Kidney (tissue), 14 donors: ENCODE results near the gene R3HCC1L. TPM values are rescaled to one million over a fixed set of nuclear protein-coding genes. Genes with fewer than 3 reads are reported as not detected.

ENCODE experiments used
- DNase-seq, 5 donors: peaks; one replicate each; pipeline ENCODE4 v3.0.0-alpha.2; 2013 to 2020
- FAIRE-seq: peaks from 2 replicates; lab custom pipeline; 2012; peaks lifted over from hg19 to GRCh38; lab: Jason Lieb, UNC
- H3K27ac ChIP-seq, 2 donors: one replicate each; pipeline ENCODE4 v1.7.0; 2013; ENCODE audit warnings: low read depth in 2 of 2, low read length in 2 of 2, inconsistent platforms in 1 of 2
- H3K27me3 ChIP-seq: one replicate; pipeline ENCODE4 v1.7.1; 2013; ENCODE audit warnings: low read length, inconsistent platforms; ENCODE audit not compliant: control insufficient read depth, insufficient read depth
- H3K36me3 ChIP-seq, 3 donors: one replicate each; pipeline versions ENCODE4 v1.7.0 to v1.7.1; 2013; ENCODE audit warnings: low read length in 3 of 3, control low read depth in 1 of 3, inconsistent platforms in 1 of 3; ENCODE audit not compliant: insufficient read depth in 3 of 3, control insufficient read depth in 2 of 3
- H3K4me1 ChIP-seq, 3 donors: one replicate each; pipeline versions ENCODE4 v1.7.0 to v1.7.1; 2013; ENCODE audit warnings: low read length in 3 of 3, inconsistent platforms in 1 of 3, low read depth in 1 of 3; ENCODE audit not compliant: control insufficient read depth in 2 of 3, insufficient read depth in 2 of 3
- H3K4me3 ChIP-seq, 3 donors: one replicate each; pipeline versions ENCODE4 v1.7.0 to v1.8.1; 2013; ENCODE audit warnings: low read length in 3 of 3, control low read depth in 1 of 3, inconsistent platforms in 1 of 3
- H3K9ac ChIP-seq, 3 donors: one replicate each; pipeline versions ENCODE4 v1.7.0 to v1.7.1; 2013; ENCODE audit warnings: low read length in 3 of 3, control low read depth in 1 of 3, inconsistent platforms in 1 of 3
- H3K9me3 ChIP-seq, 3 donors: one replicate each; pipeline versions ENCODE4 v1.7.0 to v1.7.1; 2013; ENCODE audit warnings: low read length in 3 of 3, control low read depth in 1 of 3, inconsistent platforms in 1 of 3; ENCODE audit not compliant: control insufficient read depth in 2 of 3, insufficient read depth in 1 of 3
- intact Hi-C: fragments of 100-400 bp; cut with DNase I; formaldehyde crosslinking; loops from one replicate; pipeline ENCODE4 v1.11.1; 2022
- polyA plus RNA-seq: library from polyadenylated mRNA; stranded (reverse); fragments of 350-450 nt; fragmentation: Illumina TruSeq; extraction: RNeasy Lipid Tissue Mini Kit (QIAGEN cat#74804); gene quantifications from one replicate; pipeline ENCODE4 v1.2.3, GENCODE V29; 2014; ENCODE audit warnings: low read depth, low replicate concordance; ENCODE audit not compliant: insufficient read depth
- total RNA-seq: library from RNA; stranded (reverse); fragmentation: NEBNext Ultra II Directional; extraction: Animal tissue kit (Norgen Biotek cat#: 25700); gene quantifications from one replicate; pipeline ENCODE4 v1.2.1, GENCODE V29; 2021
- TF ChIP-seq, protein P1 (sequence below): IDR thresholded peaks from 3 replicates; pipeline ENCODE4 v1.5.1; 2012; ENCODE audit warnings: mild to moderate bottlenecking, moderate library complexity, borderline replicate concordance; ENCODE audit not compliant: insufficient read depth; ENCODE audit errors: extremely low read depth
- donor health status: control.
- donor health status: control.
- donor health status: control.
- donor health status: control.
- donor health status: control.
- donor health status: DM: yes; HTN: yes; CAD: no.
- donor health status: Normal renal cell carcinoma (clear cell type).

R3HCC1L gene
- total and polyA plus RNA-seq, 2 donors from 2014 or later, result 9.7 to 17.0 TPM

DNA sequence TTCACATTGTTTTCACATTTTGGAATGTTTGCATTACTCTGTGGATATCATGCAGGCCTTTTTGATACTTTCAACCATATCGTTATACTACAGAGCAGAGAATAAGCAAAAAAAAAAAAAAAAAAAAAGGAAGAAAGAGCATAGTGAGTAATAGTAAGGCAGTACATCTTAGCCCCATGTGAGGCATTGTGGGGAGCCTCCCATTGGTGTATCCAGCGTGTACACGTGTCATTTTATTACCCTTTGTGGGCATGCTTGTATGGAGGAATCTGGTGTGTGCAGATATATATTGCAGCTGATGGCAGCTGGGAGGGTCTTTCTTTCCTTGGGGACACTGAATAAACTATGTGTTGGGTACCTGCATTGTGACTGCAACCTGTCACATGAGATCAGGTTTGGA lies 19.6 kb downstream of the R3HCC1L start:
- Histone ChIP-seq H3K4me3 (no peak overlapping the region), H3K36me3 (peaks cover 0 to 2% (median 0%) of the 10 kb centered on the region in 3 donors), H3K27ac (no peak overlapping the region), H3K27me3 (no peaks in the 10 kb centered on the region), H3K9me3 (peaks cover 0 to 6% (median 0%) of the 10 kb centered on the region in 3 donors), H3K9ac (no peak overlapping the region), H3K4me1 (no peaks in the 10 kb centered on the region)
- no peak for DNase-seq
- TF ChIP-seq, protein P1, sequence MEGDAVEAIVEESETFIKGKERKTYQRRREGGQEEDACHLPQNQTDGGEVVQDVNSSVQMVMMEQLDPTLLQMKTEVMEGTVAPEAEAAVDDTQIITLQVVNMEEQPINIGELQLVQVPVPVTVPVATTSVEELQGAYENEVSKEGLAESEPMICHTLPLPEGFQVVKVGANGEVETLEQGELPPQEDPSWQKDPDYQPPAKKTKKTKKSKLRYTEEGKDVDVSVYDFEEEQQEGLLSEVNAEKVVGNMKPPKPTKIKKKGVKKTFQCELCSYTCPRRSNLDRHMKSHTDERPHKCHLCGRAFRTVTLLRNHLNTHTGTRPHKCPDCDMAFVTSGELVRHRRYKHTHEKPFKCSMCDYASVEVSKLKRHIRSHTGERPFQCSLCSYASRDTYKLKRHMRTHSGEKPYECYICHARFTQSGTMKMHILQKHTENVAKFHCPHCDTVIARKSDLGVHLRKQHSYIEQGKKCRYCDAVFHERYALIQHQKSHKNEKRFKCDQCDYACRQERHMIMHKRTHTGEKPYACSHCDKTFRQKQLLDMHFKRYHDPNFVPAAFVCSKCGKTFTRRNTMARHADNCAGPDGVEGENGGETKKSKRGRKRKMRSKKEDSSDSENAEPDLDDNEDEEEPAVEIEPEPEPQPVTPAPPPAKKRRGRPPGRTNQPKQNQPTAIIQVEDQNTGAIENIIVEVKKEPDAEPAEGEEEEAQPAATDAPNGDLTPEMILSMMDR, result no peak
- FAIRE-seq, result no peak
- intact Hi-C loops, result no loop called here

DNA sequence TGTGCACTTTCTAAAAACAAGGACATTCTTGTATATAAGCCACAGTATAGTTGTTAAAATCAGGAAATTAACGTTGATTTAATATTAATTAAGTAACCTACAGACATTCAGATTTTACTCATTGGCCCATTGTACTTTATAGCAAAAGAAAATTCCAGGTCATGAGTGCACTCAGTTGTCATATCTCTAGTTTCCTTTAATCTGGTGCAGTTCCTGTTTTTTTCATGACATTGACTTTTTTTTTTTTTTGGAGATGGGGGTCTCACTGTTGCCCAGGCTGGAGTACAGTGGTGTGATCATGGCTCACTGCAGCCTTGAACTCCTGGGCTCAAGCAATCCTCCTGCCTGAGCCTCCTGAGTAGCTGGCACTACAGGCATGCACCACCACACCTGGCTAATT lies 24.1 kb downstream of the R3HCC1L start:
- Histone ChIP-seq H3K27ac (no peak overlapping the region), H3K4me3 (no peak overlapping the region), H3K27me3 (no peaks in the 10 kb centered on the region), H3K9ac (no peak overlapping the region), H3K36me3 (peaks cover 0 to 2% (median 0%) of the 10 kb centered on the region in 3 donors), H3K9me3 (no peaks in the 10 kb centered on the region), H3K4me1 (no peaks in the 10 kb centered on the region)
- FAIRE-seq (no peak), DNase-seq (no peak)
- intact Hi-C loops, result no loop called here
- TF ChIP-seq, protein P1, result no peak

DNA sequence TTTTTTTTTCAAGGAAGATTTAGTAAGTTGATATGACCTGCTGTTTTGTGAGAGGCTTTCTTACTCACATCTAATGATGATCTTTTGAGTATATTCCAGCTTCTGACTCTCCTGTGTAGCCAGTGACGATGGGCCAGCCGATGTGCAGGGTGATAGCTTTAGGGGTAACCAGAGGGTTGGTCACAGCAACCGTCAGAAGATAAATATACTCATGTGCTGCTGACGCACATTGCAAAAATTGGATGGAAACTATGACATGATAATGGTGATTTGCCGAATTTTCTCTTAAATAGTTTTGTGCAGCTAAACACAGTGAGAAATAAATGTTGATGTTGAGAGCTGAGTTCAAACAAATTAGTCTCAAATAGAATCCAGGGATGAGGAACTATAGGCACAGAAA lies 29.5 kb downstream of the R3HCC1L start:
- no peak overlapping the region for H3K9ac ChIP-seq
- H3K27me3 ChIP-seq, result no peaks in the 10 kb centered on the region
- DNase-seq (no peak), FAIRE-seq (no peak)
- no peaks in the 10 kb centered on the region for H3K9me3 ChIP-seq
- TF ChIP-seq, protein P1, result no peak
- intact Hi-C loops, result no loop called here
- H3K27ac ChIP-seq, result no peak overlapping the region
- H3K4me3 ChIP-seq, result no peak overlapping the region
- peaks cover 0 to 9% (median 0%) of the 10 kb centered on the region in 3 donors for H3K36me3 ChIP-seq
- no peaks in the 10 kb centered on the region for H3K4me1 ChIP-seq

DNA sequence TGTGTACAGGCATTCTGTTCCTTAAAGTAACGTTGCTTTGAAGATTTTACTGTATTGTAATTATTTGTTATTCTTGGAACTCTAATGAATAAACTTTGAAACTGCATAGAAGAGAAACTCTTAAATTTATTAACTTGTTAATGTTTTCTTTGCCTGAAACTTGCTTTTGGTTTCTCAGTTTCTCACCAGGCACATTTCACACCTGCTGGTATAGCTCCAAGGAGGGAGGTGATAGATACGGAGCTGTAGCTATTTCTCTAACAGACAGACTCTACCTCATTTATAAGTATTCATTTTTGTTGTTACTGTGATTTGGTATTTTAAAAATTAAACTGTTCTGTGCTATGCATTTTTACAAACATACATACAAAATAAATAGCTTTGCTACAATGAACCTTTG lies 32.7 kb downstream of the R3HCC1L start:
- Histone ChIP-seq H3K36me3 (peaks cover 0 to 9% (median 0%) of the 10 kb centered on the region in 3 donors), H3K4me1 (no peaks in the 10 kb centered on the region), H3K4me3 (no peak overlapping the region), H3K27ac (no peak overlapping the region), H3K9me3 (no peaks in the 10 kb centered on the region), H3K9ac (no peak overlapping the region), H3K27me3 (no peaks in the 10 kb centered on the region)
- DNase-seq, result no peak
- TF ChIP-seq, protein P1, result no peak
- intact Hi-C loops, result no loop called here
- no peak for FAIRE-seq
